ENCODE measurements around the gene ITPKA. TPM values are rescaled to one million over a fixed set of nuclear protein-coding genes. Genes with fewer than 3 reads are reported as not detected.
A peak's percentile ranks its signal among the peaks of the same experiment; 100 is the strongest.

ITPKA gene
- total and polyA plus RNA-seq, 2 of the 13 experiments (the other 11 are each of a cell fraction or from before 2014, with no cell fraction given), result 13.2 to 41.3 TPM

DNA sequence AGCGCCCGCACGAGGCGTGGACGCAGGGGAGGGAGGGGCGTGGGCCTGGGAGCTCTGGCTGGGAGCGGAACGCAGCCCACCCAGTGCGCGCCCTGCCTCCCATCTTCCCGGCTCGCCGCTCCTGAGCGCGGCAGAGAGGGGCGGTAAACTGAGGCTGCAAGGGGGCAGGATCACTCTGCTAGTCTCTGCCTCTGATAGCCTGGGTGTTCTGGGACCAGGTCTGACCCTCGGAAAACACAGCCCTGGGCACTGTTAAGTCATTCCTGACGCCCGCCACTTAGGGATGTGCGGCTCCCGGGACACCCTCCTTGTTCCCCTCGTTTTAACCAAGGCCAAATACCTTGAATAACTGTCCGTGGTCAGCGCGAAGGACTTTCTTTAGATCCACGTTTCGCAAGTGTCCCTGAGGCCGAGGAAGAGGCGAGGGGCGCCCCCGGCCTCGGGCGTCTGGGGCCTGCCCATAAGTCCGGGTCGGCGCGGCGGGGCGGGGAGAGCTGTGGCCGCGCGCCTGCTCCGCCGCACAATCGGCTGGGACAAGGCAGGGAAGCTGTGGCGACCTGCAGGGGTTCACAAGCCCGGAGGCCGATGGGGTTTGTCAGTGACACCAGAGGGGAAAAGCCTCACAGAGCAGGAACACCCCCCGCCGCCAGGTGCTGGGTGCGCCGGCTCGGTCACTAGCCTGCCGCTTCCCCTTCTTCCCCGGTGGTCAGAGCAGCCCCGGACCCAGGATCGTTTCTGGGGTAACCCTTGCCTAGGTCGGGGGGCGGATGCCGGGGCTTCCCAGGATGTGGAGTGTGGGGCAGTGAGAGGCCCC, 1.5 kb downstream of the ITPKA start (continued):
- TF ChIP-seq ZNF496 (CRISPR knock-in tag; IDR thresholded peaks at IDR 0.05; ENCODE audit: insufficient replicate concordance) (no peak), POLR2G (IDR thresholded peaks at IDR 0.05; ENCODE audit: low read depth, low read length) (peak; percentile 3; the same call in 1 of the 2 replicates), ZNF256 (CRISPR knock-in tag; conservative IDR thresholded peaks at IDR 0.05) (0 out of 2 replicates have a peak, but pooled peaks have one; percentile 13), ZNF331 (CRISPR knock-in tag; IDR thresholded peaks at IDR 0.05) (no peak), BRCA1 (CRISPR knock-in tag; IDR thresholded peaks at IDR 0.05) (no peak), MTF1 (CRISPR knock-in tag; IDR thresholded peaks at IDR 0.05) (no peak), XBP1 (CRISPR knock-in tag; IDR thresholded peaks at IDR 0.05) (no peak), ZNF317 (CRISPR knock-in tag; IDR thresholded peaks at IDR 0.05) (no peak), ZNF678 (CRISPR knock-in tag; IDR thresholded peaks at IDR 0.05) (no peak), ZNF775 (CRISPR knock-in tag; IDR thresholded peaks at IDR 0.05; ENCODE audit: borderline replicate concordance) (no peak), MBNL3 (CRISPR knock-in tag; conservative IDR thresholded peaks at IDR 0.05) (no peak), ZNF430 (CRISPR knock-in tag; IDR thresholded peaks at IDR 0.05) (no peak), ZSCAN25 (CRISPR knock-in tag; IDR thresholded peaks at IDR 0.05) (no peak), PAX8 (CRISPR knock-in tag; IDR thresholded peaks at IDR 0.05; ENCODE audit: borderline replicate concordance) (peak; percentile 16; the same call in 1 of the 2 replicates), KDM6A (CRISPR knock-in tag; IDR thresholded peaks at IDR 0.05; ENCODE audit: low read depth) (no peak), ZNF703 (CRISPR knock-in tag; IDR thresholded peaks at IDR 0.05; ENCODE audit: borderline replicate concordance) (0 out of 2 replicates have a peak, but pooled peaks have one; percentile 67), YEATS4 (CRISPR knock-in tag; IDR thresholded peaks at IDR 0.05; ENCODE audit: borderline replicate concordance) (no peak), RARG (CRISPR knock-in tag; IDR thresholded peaks at IDR 0.05; ENCODE audit: low read depth) (no peak), ESRRA (CRISPR knock-in tag; IDR thresholded peaks at IDR 0.05; ENCODE audit: low read depth) (no peak; the same call in 1 of the 2 replicates), MED1 (CRISPR knock-in tag; IDR thresholded peaks at IDR 0.05) (no peak), HHEX (CRISPR knock-in tag; IDR thresholded peaks at IDR 0.05) (no peak), MIXL1 (CRISPR knock-in tag; IDR thresholded peaks at IDR 0.05) (no peak), HNRNPL (IDR thresholded peaks at IDR 0.05; ENCODE audit: low read depth, low read length) (no peak), ZNF282 (IDR thresholded peaks at IDR 0.05; ENCODE audit: partially characterized antibody) (no peak), SNAPC2 (CRISPR knock-in tag; IDR thresholded peaks at IDR 0.05) (no peak)
- TF ChIP-seq, protein P1, sequence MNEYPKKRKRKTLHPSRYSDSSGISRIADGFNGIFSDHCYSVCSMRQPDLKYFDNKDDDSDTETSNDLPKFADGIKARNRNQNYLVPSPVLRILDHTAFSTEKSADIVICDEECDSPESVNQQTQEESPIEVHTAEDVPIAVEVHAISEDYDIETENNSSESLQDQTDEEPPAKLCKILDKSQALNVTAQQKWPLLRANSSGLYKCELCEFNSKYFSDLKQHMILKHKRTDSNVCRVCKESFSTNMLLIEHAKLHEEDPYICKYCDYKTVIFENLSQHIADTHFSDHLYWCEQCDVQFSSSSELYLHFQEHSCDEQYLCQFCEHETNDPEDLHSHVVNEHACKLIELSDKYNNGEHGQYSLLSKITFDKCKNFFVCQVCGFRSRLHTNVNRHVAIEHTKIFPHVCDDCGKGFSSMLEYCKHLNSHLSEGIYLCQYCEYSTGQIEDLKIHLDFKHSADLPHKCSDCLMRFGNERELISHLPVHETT (CRISPR knock-in tag; conservative IDR thresholded peaks at IDR 0.05), result no peak
- TF ChIP-seq, protein P2, sequence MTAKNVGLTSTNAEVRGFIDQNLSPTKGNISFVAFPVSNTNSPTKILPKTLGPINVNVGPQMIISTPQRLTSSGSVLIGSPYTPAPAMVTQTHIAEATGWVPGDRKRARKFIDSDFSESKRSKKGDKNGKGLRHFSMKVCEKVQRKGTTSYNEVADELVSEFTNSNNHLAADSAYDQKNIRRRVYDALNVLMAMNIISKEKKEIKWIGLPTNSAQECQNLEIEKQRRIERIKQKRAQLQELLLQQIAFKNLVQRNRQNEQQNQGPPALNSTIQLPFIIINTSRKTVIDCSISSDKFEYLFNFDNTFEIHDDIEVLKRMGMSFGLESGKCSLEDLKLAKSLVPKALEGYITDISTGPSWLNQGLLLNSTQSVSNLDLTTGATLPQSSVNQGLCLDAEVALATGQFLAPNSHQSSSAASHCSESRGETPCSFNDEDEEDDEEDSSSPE (CRISPR knock-in tag; IDR thresholded peaks at IDR 0.05), result no peak
- TF ChIP-seq, protein P3, sequence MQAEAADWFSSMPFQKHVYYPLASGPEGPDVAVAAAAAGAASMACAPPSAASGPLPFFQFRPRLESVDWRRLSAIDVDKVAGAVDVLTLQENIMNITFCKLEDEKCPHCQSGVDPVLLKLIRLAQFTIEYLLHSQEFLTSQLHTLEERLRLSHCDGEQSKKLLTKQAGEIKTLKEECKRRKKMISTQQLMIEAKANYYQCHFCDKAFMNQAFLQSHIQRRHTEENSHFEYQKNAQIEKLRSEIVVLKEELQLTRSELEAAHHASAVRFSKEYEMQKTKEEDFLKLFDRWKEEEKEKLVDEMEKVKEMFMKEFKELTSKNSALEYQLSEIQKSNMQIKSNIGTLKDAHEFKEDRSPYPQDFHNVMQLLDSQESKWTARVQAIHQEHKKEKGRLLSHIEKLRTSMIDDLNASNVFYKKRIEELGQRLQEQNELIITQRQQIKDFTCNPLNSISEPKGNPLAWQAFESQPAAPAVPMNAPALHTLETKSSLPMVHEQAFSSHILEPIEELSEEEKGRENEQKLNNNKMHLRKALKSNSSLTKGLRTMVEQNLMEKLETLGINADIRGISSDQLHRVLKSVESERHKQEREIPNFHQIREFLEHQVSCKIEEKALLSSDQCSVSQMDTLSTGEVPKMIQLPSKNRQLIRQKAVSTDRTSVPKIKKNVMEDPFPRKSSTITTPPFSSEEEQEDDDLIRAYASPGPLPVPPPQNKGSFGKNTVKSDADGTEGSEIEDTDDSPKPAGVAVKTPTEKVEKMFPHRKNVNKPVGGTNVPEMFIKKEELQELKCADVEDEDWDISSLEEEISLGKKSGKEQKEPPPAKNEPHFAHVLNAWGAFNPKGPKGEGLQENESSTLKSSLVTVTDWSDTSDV (CRISPR knock-in tag; IDR thresholded peaks at IDR 0.05), result peak; percentile 54; the same call in 1 of the 2 replicates
